Kidney (tissue), 14 donors: ENCODE data around the gene EMP2. TPM values are rescaled to one million over a fixed set of nuclear protein-coding genes. Genes with fewer than 3 reads are reported as not detected.

Experiments used
- DNase-seq, 5 donors: peaks; one replicate each; pipeline ENCODE4 v3.0.0-alpha.2; 2013 to 2020
- FAIRE-seq: peaks from 2 replicates; lab custom pipeline; 2012; peaks lifted over from hg19 to GRCh38; lab: Jason Lieb, UNC
- H3K27ac ChIP-seq, 2 donors: one replicate each; pipeline ENCODE4 v1.7.0; 2013; ENCODE audit warnings: low read depth in 2 of 2, low read length in 2 of 2, inconsistent platforms in 1 of 2
- H3K27me3 ChIP-seq: one replicate; pipeline ENCODE4 v1.7.1; 2013; ENCODE audit warnings: low read length, inconsistent platforms; ENCODE audit not compliant: control insufficient read depth, insufficient read depth
- H3K36me3 ChIP-seq, 3 donors: one replicate each; pipeline versions ENCODE4 v1.7.0 to v1.7.1; 2013; ENCODE audit warnings: low read length in 3 of 3, control low read depth in 1 of 3, inconsistent platforms in 1 of 3; ENCODE audit not compliant: insufficient read depth in 3 of 3, control insufficient read depth in 2 of 3
- H3K4me1 ChIP-seq, 3 donors: one replicate each; pipeline versions ENCODE4 v1.7.0 to v1.7.1; 2013; ENCODE audit warnings: low read length in 3 of 3, inconsistent platforms in 1 of 3, low read depth in 1 of 3; ENCODE audit not compliant: control insufficient read depth in 2 of 3, insufficient read depth in 2 of 3
- H3K4me3 ChIP-seq, 3 donors: one replicate each; pipeline versions ENCODE4 v1.7.0 to v1.8.1; 2013; ENCODE audit warnings: low read length in 3 of 3, control low read depth in 1 of 3, inconsistent platforms in 1 of 3
- H3K9ac ChIP-seq, 3 donors: one replicate each; pipeline versions ENCODE4 v1.7.0 to v1.7.1; 2013; ENCODE audit warnings: low read length in 3 of 3, control low read depth in 1 of 3, inconsistent platforms in 1 of 3
- H3K9me3 ChIP-seq, 3 donors: one replicate each; pipeline versions ENCODE4 v1.7.0 to v1.7.1; 2013; ENCODE audit warnings: low read length in 3 of 3, control low read depth in 1 of 3, inconsistent platforms in 1 of 3; ENCODE audit not compliant: control insufficient read depth in 2 of 3, insufficient read depth in 1 of 3
- CTCF ChIP-seq: IDR thresholded peaks from 3 replicates; pipeline ENCODE4 v1.5.1; 2012; ENCODE audit warnings: mild to moderate bottlenecking, moderate library complexity, borderline replicate concordance; ENCODE audit not compliant: insufficient read depth; ENCODE audit errors: extremely low read depth
- intact Hi-C: fragments of 100-400 bp; cut with DNase I; formaldehyde crosslinking; loops from one replicate; pipeline ENCODE4 v1.11.1; 2022
- polyA plus RNA-seq: library from polyadenylated mRNA; stranded (reverse); fragments of 350-450 nt; fragmentation: Illumina TruSeq; extraction: RNeasy Lipid Tissue Mini Kit (QIAGEN cat#74804); gene quantifications from one replicate; pipeline ENCODE4 v1.2.3, GENCODE V29; 2014; ENCODE audit warnings: low read depth, low replicate concordance; ENCODE audit not compliant: insufficient read depth
- total RNA-seq: library from RNA; stranded (reverse); fragmentation: NEBNext Ultra II Directional; extraction: Animal tissue kit (Norgen Biotek cat#: 25700); gene quantifications from one replicate; pipeline ENCODE4 v1.2.1, GENCODE V29; 2021
- donor health status: control.
- donor health status: control.
- donor health status: control.
- donor health status: control.
- donor health status: control.
- donor health status: DM: yes; HTN: yes; CAD: no.
- donor health status: Normal renal cell carcinoma (clear cell type).

The EMP2 gene
- total and polyA plus RNA-seq, 2 donors from 2014 or later = 14.5 to 25.8 TPM

- Histone ChIP-seq H3K27ac (no peak overlapping the region), H3K4me1 (no peaks in the 10 kb centered on the region), H3K9me3 (no peaks in the 10 kb centered on the region), H3K36me3 (no peaks in the 10 kb centered on the region), H3K4me3 (no peak overlapping the region), H3K27me3 (no peaks in the 10 kb centered on the region), H3K9ac (no peak overlapping the region)
- no peak for DNase-seq
- intact Hi-C loops = no loop called here
- FAIRE-seq = no peak
- no peak for TF ChIP-seq CTCF
These were observed 8.7 kb upstream of the EMP2 start for GRCh38 chr16:10589109-10589508.

DNA sequence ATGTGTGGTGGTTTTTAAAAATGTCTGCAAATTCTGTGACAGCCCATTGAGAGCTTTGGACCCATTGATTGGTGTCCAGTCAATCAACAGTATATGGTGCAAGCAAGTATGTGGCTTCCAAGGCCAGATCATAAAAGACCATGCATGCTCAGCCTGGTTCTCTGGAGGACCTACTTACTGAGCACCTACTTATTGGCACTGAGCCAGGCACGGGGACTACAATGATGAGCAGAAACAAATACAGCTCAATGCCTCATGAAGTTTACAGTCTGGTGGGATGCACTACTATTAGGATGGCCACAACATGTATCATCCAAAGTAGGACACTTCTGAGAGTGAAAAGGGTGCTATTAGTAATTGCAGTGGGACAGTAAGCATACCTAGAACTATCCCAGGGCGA is 7.2 kb upstream of the EMP2 start:
- H3K27me3 ChIP-seq = no peaks in the 10 kb centered on the region
- no peak overlapping the region for H3K27ac ChIP-seq
- no peak overlapping the region for H3K4me3 ChIP-seq
- no peaks in the 10 kb centered on the region for H3K36me3 ChIP-seq
- no peaks in the 10 kb centered on the region for H3K9me3 ChIP-seq
- DNase-seq (no peak), FAIRE-seq (no peak)
- H3K9ac ChIP-seq = no peak overlapping the region
- no peaks in the 10 kb centered on the region for H3K4me1 ChIP-seq
- intact Hi-C loops = no loop called here
- TF ChIP-seq CTCF = no peak

DNA sequence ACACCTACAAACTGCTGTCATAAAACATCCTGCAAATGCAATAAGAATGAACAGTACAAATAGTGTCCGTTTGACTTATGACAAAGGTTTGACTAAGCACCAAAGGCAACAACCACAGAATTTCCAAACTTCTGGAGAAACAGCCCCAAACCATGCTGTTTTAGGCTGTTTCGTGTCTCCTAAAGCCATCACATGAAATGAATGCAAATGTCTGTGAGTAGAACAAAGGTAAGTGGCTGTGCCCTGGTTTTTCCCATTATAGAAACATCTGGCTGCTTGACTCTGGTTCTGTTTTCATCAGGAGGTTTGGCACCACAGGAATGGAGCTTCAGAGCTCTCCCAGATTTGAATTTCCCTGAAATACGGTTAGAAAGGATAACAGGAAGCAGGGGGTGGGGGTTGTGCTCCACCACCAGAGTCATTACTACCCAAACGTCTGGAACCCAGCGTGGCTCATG is 4.6 kb upstream of the EMP2 start:
- Histone ChIP-seq H3K4me3 (no peak overlapping the region), H3K4me1 (peaks cover 0 to 6% (median 0%) of the 10 kb centered on the region in 3 donors), H3K27me3 (no peaks in the 10 kb centered on the region), H3K9me3 (no peaks in the 10 kb centered on the region), H3K9ac (no peak overlapping the region), H3K27ac (no peak overlapping the region), H3K36me3 (no peaks in the 10 kb centered on the region)
- FAIRE-seq (no peak), DNase-seq (no peak)
- no peak for TF ChIP-seq CTCF
- intact Hi-C loops = no loop called here

DNA sequence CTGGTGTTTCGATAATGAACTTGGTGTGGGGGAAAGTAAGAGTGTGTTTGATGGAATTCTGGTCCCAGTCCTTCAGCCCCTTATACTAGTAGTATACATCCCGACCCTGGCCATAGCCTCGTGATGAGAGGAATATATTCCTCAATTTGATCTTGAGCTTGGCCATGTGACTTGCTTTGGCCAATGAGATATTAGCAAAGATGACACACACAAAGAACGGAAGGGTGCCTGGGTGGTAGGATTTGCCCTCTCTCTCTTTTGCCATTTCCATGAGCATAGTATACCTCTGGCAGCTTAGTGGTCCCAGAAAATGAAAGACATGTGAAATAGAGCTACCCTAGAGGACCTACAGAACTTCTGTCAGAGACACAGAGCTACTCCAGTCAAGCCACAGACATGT is 2.9 kb upstream of the EMP2 start:
- no peaks in the 10 kb centered on the region for H3K9me3 ChIP-seq
- no peak for DNase-seq
- H3K4me3 ChIP-seq = no peak overlapping the region
- H3K27me3 ChIP-seq = no peaks in the 10 kb centered on the region
- TF ChIP-seq CTCF = no peak
- no peak overlapping the region for H3K9ac ChIP-seq
- no peaks in the 10 kb centered on the region for H3K36me3 ChIP-seq
- intact Hi-C loops = no loop called here
- no peak for FAIRE-seq
- peaks cover 0 to 16% (median 0%) of the 10 kb centered on the region in 3 donors for H3K4me1 ChIP-seq
- H3K27ac ChIP-seq = no peak overlapping the region
